Measurements from ENCODE around the gene SLC4A4. TPM values are rescaled to one million over a fixed set of nuclear protein-coding genes. Genes with fewer than 3 reads are reported as not detected.

Gene SLC4A4
- total RNA-seq, 1 donor from 2014 or later = not detected

DNA sequence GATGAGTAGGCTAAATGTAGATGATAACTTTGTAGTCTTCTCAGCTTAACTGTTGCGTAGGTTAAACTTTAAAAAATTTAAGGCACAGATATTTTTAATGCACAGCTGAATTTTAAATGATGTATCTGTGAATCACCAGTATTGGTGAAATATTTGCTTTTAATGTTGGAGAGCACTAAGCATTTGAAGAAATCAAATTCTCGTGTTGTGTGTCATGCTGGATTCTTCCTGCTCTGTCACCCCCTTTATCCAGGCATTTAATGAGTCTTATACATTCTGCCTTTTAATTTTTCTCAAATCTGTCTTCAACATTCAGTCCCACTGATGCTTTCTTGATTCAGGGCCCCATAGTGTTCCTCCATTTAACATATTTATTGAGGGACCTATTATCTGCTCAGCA, 76.7 kb downstream of the SLC4A4 start:
- TF ChIP-seq, protein P1, sequence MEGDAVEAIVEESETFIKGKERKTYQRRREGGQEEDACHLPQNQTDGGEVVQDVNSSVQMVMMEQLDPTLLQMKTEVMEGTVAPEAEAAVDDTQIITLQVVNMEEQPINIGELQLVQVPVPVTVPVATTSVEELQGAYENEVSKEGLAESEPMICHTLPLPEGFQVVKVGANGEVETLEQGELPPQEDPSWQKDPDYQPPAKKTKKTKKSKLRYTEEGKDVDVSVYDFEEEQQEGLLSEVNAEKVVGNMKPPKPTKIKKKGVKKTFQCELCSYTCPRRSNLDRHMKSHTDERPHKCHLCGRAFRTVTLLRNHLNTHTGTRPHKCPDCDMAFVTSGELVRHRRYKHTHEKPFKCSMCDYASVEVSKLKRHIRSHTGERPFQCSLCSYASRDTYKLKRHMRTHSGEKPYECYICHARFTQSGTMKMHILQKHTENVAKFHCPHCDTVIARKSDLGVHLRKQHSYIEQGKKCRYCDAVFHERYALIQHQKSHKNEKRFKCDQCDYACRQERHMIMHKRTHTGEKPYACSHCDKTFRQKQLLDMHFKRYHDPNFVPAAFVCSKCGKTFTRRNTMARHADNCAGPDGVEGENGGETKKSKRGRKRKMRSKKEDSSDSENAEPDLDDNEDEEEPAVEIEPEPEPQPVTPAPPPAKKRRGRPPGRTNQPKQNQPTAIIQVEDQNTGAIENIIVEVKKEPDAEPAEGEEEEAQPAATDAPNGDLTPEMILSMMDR (IDR thresholded peaks at IDR 0.05) = no peak
- Mint-ChIP-seq H3K9me3 (no peaks in the 10 kb centered on the region), H3K36me3 (ENCODE audit: low read depth) (no peaks in the 10 kb centered on the region), H3K4me1 (no peaks in the 10 kb centered on the region), H3K27me3 (peaks cover 3% of the 10 kb centered on the region), H3K27ac (no peak overlapping the region), H3K4me3 (no peak overlapping the region)
- intact Hi-C loops (cut with micrococcal nuclease) = no loop called here
- CTCF ChIA-PET = no interaction called here
- ATAC-seq (ENCODE audit: low read depth) = no peak
- POLR2A ChIA-PET = no interaction called here
- DNase-seq = no peak

DNA sequence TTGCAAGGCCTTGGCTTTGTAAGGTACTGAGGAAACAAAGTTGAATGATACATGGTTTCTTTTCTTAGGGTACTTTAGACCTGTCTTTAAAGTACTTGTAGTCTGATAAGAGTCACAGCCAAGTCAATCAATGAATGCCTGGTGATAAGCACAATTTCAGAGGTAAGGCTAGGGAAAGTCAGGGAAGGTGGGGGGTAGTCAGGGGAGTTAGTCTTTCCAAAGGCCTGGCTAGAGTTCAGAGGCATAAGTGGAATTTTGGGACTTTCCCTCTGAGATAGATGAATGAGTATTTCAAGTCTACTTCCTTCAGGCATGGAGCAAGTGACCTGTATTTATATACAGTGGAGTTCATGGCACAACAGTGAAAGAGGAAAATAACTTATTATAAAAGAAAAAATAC, 78.3 kb downstream of the SLC4A4 start:
- intact Hi-C loops (cut with micrococcal nuclease) = no loop called here
- TF ChIP-seq, protein P1 (IDR thresholded peaks at IDR 0.05) = no peak
- DNase-seq (no peak), ATAC-seq (ENCODE audit: low read depth) (no peak)
- ChIA-PET CTCF (no interaction called here), POLR2A (no interaction called here)
- H3K4me3 Mint-ChIP-seq = no peak overlapping the region
- H3K27ac Mint-ChIP-seq = no peak overlapping the region
- no peaks in the 10 kb centered on the region for H3K4me1 Mint-ChIP-seq
- H3K9me3 Mint-ChIP-seq = no peaks in the 10 kb centered on the region
- peaks cover 3% of the 10 kb centered on the region for H3K27me3 Mint-ChIP-seq
- H3K36me3 Mint-ChIP-seq (ENCODE audit: low read depth) = no peaks in the 10 kb centered on the region

DNA sequence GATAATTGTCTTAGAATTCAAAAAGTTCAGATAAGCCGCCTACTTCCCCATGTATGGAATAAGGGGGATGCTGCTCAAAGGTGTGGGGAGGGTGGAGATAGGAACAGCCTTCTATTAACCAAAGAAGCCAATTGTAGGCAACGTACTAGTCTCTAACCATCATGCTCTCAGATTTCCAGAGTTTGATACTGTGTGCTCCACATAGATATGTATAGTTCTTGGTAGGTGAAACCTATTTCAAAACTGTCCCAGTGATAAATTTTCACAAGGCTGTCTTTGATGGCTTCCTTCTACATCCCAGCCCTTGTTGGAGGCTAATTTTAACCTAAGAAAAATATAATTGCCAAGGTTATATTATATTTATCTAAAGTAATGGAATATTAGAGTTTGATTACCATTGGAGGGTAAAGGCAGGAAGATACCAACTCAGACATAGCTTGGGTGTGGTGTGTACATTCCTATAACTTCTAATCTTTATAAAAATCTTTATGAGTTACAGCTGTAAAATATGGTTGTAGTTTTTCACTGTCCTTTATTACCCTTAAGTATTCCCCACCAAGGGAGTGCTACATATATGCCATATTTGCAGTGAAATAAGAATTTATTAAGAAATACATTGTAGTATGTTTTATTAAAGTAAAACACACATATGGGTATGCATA, 87.7 kb downstream of the SLC4A4 start:
- H3K36me3 Mint-ChIP-seq (ENCODE audit: low read depth) = no peaks in the 10 kb centered on the region
- ATAC-seq (ENCODE audit: low read depth) (no peak), DNase-seq (no peak)
- ChIA-PET CTCF (no interaction called here), POLR2A (no interaction called here)
- peaks cover 7% of the 10 kb centered on the region for H3K9me3 Mint-ChIP-seq
- intact Hi-C loops (cut with micrococcal nuclease) = no loop called here
- TF ChIP-seq, protein P1 (IDR thresholded peaks at IDR 0.05) = no peak
- H3K27ac Mint-ChIP-seq = no peak overlapping the region
- no peaks in the 10 kb centered on the region for H3K4me1 Mint-ChIP-seq
- peaks cover 4% of the 10 kb centered on the region for H3K27me3 Mint-ChIP-seq
- no peak overlapping the region for H3K4me3 Mint-ChIP-seq

DNA sequence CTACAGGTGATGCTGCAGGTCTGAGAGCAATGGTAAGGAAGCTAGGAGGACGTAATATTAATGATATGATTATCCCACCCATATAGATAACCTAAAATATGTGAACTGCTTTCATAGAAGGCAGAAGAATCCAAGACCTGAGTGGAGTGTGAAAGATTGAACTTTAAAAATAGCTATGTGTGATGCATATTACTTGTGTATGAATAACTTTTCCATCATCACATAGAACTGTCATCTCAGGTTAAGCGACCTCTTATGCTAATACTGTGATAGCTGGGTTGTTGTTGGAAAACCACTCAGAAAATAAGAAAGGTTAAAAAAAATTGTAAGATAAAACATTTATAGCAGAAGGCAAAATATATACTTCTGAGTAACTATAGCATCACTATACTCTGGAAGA, 90.3 kb downstream of the SLC4A4 start:
- DNase-seq = no peak
- ChIA-PET CTCF (interaction anchor here (0.6 kb wide), 1 partner anchor 14 kb away, joined by 3 read pairs; no protein-coding TSS in a partner anchor), POLR2A (no interaction called here)
- ATAC-seq (ENCODE audit: low read depth) = no peak
- no peak overlapping the region for H3K27ac Mint-ChIP-seq
- TF ChIP-seq, protein P1 (IDR thresholded peaks at IDR 0.05) = no peak
- H3K36me3 Mint-ChIP-seq (ENCODE audit: low read depth) = no peaks in the 10 kb centered on the region
- H3K27me3 Mint-ChIP-seq = peaks cover 4% of the 10 kb centered on the region
- peaks cover 7% of the 10 kb centered on the region for H3K9me3 Mint-ChIP-seq
- H3K4me1 Mint-ChIP-seq = no peaks in the 10 kb centered on the region
- no peak overlapping the region for H3K4me3 Mint-ChIP-seq
- intact Hi-C loops (cut with micrococcal nuclease) = no loop called here

DNA sequence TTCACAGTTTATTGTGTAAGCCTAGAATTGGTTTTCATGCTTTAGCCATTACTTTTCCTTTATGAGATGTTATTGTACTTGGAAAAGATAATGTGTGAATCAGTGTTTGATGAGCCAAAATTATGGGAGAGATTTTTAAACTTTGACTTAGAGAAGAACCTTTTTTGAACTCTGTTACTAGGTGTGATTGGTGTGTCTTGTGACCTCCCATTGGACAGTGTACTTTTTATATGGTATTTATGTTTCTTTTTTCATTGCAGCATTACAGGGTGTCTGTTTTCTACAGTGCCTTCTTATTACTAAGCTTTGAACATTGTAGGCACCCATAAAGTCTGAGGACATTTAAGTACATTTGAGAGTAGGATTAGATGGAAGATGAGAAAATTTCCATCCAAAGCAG, 91.1 kb downstream of the SLC4A4 start:
- Mint-ChIP-seq H3K9me3 (peaks cover 7% of the 10 kb centered on the region), H3K36me3 (ENCODE audit: low read depth) (no peaks in the 10 kb centered on the region), H3K4me3 (no peak overlapping the region), H3K4me1 (no peaks in the 10 kb centered on the region), H3K27ac (no peak overlapping the region), H3K27me3 (peaks cover 4% of the 10 kb centered on the region)
- intact Hi-C loops (cut with micrococcal nuclease) = no loop called here
- ChIA-PET POLR2A (no interaction called here), CTCF (interaction anchor here (0.6 kb wide), 1 partner anchor 13 kb away, joined by 3 read pairs; no protein-coding TSS in a partner anchor)
- TF ChIP-seq, protein P1 (IDR thresholded peaks at IDR 0.05) = no peak
- DNase-seq (no peak), ATAC-seq (ENCODE audit: low read depth) (no peak)

Measured in activated B cell treated with CpG ODN at 0.5 μM for 24 hours (primary cell).